GM21619 (cell line): ENCODE measurements around the gene SYNM.

ENCODE experiments used
- ATAC-seq: cut with Tn5 transposase; IDR thresholded peaks from one replicate; pipeline ENCODE4 v1.9.1; 2021; ENCODE audit not compliant: unreplicated experiment

SYNM gene

DNA sequence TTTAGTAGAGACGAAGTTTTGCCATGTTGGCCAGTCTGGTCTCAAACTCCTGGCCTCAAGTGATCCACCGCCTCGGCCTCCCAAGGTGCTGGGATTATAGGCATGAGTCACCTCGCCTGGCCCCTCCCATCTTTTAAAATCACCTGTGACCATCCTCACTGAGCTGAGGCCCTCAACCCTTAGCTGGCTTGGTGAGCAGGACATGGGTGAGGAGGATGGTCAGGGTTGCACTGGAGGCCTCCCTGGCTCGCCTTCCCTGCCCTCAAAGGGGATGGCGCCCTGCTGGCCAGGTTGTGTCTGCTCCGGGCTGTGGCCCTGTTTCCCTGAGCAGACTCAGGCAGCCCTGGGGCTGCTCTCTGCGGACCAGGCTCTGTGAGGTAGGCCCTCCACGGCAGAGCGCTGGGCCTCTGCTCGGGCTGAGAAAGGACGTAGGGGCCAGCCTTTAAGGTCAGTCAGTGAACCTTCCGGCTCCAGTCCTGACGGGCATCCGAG is 33.7 kb downstream of the SYNM start:
- no peak for ATAC-seq

GRCh38 chr15:99139276-99139675 is 34.4 kb downstream of the SYNM start:
- ATAC-seq, result no peak

GRCh38 chr15:99140590-99140989 is 35.7 kb downstream of the SYNM start:
- no peak for ATAC-seq

DNA sequence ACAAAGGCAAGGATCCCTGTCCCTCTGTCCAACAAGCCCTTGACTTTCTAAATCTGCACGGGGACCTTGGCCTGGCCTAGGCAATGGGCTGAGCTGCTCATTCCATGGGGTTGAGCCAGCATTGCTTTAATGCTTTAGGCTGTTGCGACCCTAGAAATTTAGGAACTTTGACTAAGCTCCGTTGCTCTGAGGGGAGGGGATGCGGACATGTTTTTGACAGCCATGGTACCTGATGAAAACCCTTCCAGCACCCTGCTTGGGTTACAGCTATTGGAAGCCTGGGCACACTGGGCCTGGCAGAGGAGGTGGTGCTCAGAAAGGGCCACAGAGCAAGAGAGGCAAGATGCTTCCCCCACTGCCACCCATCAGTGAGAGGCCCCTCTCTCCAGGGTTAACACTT is 37.1 kb downstream of the SYNM start:
- ATAC-seq, result no peak

DNA sequence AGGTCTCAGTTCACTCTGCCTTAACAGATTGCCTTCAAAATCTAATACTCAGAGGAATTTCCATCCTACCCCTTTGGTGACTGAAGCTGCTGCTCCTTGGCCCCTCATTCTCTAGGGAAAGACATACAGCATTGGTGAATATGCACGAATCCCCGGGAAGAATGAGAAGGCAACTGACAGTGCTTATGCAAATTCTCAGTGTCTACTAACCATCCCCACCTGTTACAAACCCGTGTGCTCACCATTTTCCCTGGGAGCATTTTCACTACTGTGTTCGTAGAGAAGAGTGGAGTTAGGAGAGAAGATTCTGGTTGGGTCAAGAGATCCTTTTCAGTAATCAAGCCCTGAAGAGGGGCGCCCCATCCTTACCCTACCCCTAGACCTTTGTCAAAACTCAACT is 37.7 kb downstream of the SYNM start:
- no peak for ATAC-seq

DNA sequence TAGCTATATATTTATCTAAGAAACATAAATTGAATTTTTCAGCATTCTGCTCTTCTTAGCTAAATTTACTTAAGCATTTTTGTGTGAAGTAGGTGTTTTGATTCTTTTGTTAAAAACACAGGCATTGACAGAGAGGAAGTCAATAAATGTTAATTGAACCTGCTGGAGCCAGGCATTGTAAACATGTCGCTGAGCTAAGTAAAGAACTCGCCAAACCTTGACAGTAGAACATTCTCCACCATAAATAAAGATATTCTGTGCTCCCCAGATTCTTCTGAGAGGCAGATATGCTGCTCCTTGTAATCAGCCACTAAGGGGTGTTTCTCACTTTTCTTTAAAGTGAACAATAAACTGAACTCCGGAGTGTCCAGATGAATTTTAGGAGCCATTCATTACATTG is 38.4 kb downstream of the SYNM start:
- no peak for ATAC-seq

DNA sequence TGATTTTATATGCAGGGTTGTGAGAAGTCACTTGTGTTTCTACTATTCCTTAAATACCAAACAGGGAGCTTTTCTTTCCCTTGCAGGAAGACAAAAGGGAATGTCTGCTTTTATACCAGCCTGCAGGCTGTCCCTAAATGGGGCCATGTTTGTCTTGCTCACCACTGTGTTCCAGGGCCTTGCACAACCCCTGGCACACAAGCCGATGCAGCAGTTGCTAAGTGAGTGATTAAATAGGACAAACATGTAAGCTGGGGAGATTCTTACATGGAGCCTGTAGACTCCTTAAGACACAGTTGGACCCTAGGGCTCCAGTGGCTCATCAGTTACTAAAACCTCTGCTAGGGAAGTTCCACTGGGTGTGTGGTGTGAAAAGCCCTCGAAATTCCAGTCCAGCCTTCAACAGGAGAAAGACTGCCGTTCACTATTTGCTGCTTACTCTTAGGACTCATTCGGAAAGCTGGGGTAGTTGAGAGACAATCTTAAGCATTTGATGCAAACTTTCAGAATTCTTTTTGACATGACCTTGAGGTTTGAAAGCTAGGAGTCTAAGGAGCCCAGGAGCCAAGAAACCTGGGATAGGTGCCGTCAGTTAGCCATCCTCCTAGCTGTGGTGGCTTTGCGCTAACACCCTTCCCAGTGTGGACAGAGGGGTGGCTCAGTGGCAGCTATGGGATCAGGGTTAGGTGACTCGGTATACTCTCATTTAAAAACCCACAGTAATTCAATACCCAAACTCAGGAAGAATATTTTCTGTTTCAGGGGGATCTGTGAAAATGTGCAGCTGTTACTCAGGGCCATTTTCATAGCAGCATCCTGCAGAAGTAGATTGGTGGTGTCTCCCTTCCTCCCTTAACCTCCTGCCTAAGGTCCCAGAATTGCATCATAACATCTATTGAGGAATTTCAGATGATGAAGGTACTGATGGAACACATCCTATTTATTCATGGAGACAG is 39.1 kb downstream of the SYNM start:
- ATAC-seq, result no peak

DNA sequence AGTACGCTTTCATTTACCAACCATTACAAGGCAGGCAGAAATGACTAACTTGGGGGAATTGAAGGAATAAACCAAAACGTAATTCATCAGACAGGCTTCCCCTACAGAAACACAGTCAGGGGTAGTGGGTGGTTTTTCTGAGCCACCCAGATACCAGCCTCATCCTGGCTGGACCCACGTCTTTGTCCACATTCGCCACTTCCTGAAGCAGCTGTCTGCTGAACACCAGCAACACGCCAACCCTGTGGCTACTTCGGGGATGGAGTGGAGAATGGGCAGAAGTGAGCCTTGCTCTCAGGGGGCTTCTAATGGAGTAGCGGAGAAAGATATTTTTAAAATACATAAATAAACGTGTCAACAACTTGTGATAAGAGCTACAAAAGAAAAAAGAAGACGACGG is 40.1 kb downstream of the SYNM start:
- ATAC-seq, result no peak

DNA sequence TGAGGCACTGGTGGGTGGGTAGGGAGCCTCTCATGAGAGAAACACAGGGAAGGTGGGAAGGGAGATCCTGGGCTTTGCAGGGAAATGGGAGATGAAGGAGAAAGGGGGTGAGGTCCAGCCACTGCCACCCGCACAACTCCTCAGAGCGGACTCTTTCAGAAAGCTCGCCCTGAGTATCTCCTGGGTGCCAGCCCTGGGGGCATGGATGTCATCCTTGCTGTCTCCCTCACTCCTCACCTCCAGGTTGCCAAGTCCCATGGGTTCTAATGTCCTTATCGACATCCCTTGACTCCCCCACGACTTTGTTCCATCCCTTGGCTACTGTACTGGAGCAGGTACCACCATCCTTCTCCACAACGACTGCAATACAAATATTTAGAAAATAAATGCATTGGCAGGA is 40.9 kb downstream of the SYNM start:
- ATAC-seq, result no peak

GRCh38 chr15:99146661-99147060 is 41.8 kb downstream of the SYNM start:
- no peak for ATAC-seq

DNA sequence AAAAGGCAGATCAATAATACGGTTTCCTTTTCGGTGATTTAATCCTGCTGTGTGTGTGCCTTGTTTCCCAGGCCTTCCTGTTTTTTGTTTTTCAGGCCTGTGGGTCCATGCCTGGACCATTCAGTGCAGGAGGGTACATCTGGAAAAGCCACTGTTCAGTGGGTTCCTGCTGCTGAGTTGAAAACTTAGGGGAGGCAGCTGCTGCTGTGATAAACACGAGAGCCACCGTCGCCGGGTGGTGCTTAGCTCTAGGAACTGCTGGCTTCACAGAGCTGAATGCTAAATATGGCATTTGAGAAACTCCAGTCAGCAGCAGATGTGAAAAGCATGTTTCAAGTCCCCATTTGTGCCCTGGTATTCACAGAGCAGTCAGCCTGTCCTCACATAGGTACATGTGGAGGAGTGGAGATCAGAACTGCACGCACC is 44.0 kb downstream of the SYNM start:
- no peak for ATAC-seq

GRCh38 chr15:99149366-99149765 is 44.5 kb downstream of the SYNM start:
- no peak for ATAC-seq

- ATAC-seq, result no peak
These were observed 46.3 kb downstream of the SYNM start for GRCh38 chr15:99151156-99151555.

DNA sequence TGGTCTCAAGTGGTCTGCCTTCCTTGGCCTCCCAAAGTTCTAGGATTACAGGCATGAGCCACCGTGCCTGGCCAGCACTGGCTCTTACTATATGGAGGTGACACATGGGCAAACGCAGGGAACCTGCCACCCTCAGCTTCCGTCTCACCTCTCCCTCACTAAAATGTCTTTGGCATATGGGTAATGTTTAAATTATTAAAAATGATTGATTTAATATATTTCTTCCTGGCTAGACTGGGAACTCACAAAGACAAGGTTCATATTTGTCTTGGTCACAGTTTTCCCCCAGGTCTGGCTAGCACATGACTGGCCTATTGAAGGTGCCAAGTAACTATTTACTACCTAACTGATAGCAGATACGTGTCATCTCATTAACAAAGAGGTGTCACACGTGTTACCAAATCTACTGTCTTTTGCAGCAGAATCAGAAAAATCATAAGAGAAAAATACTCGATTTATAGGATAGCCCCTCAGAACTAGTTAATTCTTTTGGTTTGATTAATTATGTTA is 48.2 kb downstream of the SYNM start:
- ATAC-seq, result no peak

- no peak for ATAC-seq
These were observed 49.4 kb downstream of the SYNM start for GRCh38 chr15:99154271-99154670.

GRCh38 chr15:99155961-99156443 is 51.1 kb downstream of the SYNM start:
- no peak for ATAC-seq

- ATAC-seq, result no peak
These were observed 52.6 kb downstream of the SYNM start for GRCh38 chr15:99157456-99157855.

- no peak for ATAC-seq
These were observed 53.9 kb downstream of the SYNM start for GRCh38 chr15:99158626-99159412.

DNA sequence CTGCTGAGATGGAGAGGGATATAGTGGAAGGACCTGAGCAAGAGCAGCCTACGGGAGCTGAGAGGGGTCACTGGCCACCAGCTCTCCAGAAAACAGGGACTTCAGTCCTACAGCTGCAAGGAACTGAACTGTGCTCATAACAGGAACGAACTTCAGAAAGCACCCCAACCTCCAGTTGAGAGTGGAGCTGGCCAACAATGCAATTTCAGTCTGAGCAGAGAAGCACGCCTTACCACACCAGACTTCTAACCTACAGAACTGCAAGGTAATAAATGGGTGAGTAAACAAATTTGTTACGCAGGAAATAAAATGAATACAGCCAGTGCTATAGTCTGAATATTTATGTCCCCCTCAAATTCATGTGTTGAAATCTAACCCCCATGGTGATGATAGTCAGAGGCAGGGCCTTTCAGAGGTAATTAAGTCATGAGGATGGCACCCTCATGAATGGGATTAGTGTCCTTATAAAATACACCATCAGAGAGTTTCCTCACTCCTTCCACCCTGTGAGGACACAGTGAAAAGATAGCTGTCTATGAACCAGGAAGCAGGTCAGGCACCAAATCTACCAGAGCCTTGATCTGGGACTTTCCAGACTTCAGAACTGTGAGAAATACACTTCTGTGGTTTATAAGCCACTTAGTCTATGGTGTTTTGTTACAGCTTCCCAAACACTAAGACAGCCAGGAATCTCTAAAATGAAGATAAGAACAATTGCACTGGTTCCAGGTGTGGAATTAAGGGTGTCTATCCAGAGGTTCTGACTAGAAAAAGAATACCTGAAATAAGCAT is 58.6 kb downstream of the SYNM start:
- no peak for ATAC-seq

- ATAC-seq, result no peak
These were observed 59.2 kb downstream of the SYNM start for GRCh38 chr15:99164119-99164518.
